ENCODE measurements around the gene ATXN2. TPM values are rescaled to one million over a fixed set of nuclear protein-coding genes. Genes with fewer than 3 reads are reported as not detected.
A peak's percentile ranks its signal among the peaks of the same experiment; 100 is the strongest.

ATXN2 gene
- polyA plus RNA-seq, 1 donor = 53.4 TPM

GRCh38 chr12:111436266-111436665 lies 162.8 kb downstream of the ATXN2 start:
- DNase-seq = no peak

- no peak for DNase-seq
Measured at GRCh38 chr12:111435661-111436201, 163.4 kb downstream of the ATXN2 start.

GRCh38 chr12:111434680-111435338 lies 164.3 kb downstream of the ATXN2 start:
- peak; percentile 59 for DNase-seq

GRCh38 chr12:111434049-111434448 lies 165.1 kb downstream of the ATXN2 start:
- no peak for DNase-seq

GRCh38 chr12:111431772-111432171 lies 167.3 kb downstream of the ATXN2 start:
- no peak for DNase-seq

GRCh38 chr12:111430433-111431353 lies 168.4 kb downstream of the ATXN2 start:
- DNase-seq = no peak

- DNase-seq = no peak
Measured at GRCh38 chr12:111429828-111430432, 169.2 kb downstream of the ATXN2 start.

GRCh38 chr12:111428728-111429175 lies 170.4 kb downstream of the ATXN2 start:
- DNase-seq = no peak

- DNase-seq = no peak
Measured at GRCh38 chr12:111428081-111428727, 170.9 kb downstream of the ATXN2 start.

GRCh38 chr12:111427417-111428074 lies 171.6 kb downstream of the ATXN2 start:
- DNase-seq = no peak

- DNase-seq = no peak
Measured at GRCh38 chr12:111426344-111427185, 172.6 kb downstream of the ATXN2 start.

GRCh38 chr12:111425655-111426054 lies 173.5 kb downstream of the ATXN2 start:
- DNase-seq = no peak

- DNase-seq = no peak
Measured at GRCh38 chr12:111424793-111425251, 174.3 kb downstream of the ATXN2 start.

GRCh38 chr12:111424189-111424792 lies 174.8 kb downstream of the ATXN2 start:
- no peak for DNase-seq

- no peak for DNase-seq
Measured at GRCh38 chr12:111420494-111420893, 178.6 kb downstream of the ATXN2 start.

- DNase-seq = no peak
Measured at GRCh38 chr12:111419784-111420183, 179.3 kb downstream of the ATXN2 start.

- DNase-seq = no peak
Measured at GRCh38 chr12:111418594-111418880, 180.6 kb downstream of the ATXN2 start.

- no peak for DNase-seq
Measured at GRCh38 chr12:111417784-111418593, 181.1 kb downstream of the ATXN2 start.

GRCh38 chr12:111417290-111417689 lies 181.8 kb downstream of the ATXN2 start:
- no peak for DNase-seq
